Measurements from ENCODE around the gene ELL. TPM values are rescaled to one million over a fixed set of nuclear protein-coding genes. Genes with fewer than 3 reads are reported as not detected.
"Not testable (repeated sequence)": the region's sequence is repeated elsewhere in the genome, so short reads cannot be mapped to it uniquely, and the experiment has no call there.

ELL gene
- 8.1 and 10.0 TPM in 2 replicates for total RNA-seq
- polyA plus RNA-seq (2012): 8.6 TPM

GRCh38 chr19:18521692-18522123, at the start of gene ELL:
Gene ELL (minus strand): TSS chr19:18522070. CDS start chr19:18522055, 15 bp downstream.
- no peak for DNase-seq (ENCODE audit: low read depth)

DNA sequence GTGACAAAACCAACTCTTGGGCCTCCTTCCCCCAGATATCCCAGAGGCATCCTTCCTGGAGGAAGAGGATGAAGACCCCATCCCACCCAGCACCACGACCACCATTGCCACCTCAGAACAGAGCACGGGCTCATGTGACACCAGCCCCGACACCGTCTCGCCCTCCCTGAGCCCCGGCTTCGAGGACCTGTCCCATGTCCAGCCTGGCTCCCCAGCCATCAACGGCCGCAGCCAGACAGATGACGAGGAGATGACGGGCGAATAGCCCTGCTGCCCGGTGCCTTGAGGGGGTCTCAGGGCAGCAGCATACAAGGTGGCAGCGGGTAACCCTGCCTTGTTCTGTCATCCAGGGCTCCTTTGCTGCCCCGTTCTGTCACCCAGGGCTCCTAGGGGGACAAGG, 46.5 kb upstream of the ELL start:
- no peak for DNase-seq (ENCODE audit: low read depth)

DNA sequence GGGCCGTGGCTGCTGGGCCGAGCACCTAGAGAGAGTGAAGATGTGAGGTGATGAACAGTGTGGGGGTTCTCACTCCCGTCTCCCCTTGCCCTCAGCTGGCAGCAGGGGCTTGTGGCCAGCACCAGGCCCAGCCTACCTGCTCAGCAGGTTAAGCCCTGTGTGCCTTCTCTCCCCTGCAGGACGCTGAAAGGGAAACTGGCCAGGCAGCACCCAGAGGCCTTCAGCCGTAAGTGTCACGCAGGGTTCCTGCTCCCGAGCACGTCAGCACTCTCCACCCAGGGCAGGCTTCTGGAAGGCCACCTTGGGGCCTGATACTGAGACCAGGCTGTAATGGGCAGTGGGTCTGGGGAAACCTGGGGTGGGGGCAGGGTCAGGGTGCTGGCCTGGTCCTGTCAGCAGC, 45.1 kb upstream of the ELL start:
- no peak for DNase-seq (ENCODE audit: low read depth)

- DNase-seq (ENCODE audit: low read depth): no peak
Measured at GRCh38 chr19:18562086-18562485, 40.2 kb upstream of the ELL start.

GRCh38 chr19:18559685-18560084, 37.8 kb upstream of the ELL start:
- DNase-seq (ENCODE audit: low read depth): no peak

- no peak for DNase-seq (ENCODE audit: low read depth)
Measured at GRCh38 chr19:18558604-18559003, 36.7 kb upstream of the ELL start.

DNA sequence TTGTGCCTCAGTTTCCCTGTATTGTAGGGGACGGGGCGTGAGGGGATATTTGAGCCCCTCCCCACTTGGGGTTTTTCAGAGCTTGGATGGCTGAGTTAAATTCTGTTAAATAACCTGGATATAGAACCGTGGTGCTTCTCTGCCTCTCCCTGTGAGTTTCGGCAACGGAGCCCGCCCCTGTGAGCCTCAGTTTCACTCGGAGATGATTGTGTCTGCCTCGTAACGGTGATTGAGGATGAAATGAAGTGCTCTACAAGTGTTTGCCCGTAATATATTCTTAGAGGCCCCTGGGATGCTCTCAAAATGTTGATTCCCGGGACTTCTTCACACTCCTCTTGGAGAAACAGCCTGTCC, 36.3 kb upstream of the ELL start:
- DNase-seq (ENCODE audit: low read depth): no peak

DNA sequence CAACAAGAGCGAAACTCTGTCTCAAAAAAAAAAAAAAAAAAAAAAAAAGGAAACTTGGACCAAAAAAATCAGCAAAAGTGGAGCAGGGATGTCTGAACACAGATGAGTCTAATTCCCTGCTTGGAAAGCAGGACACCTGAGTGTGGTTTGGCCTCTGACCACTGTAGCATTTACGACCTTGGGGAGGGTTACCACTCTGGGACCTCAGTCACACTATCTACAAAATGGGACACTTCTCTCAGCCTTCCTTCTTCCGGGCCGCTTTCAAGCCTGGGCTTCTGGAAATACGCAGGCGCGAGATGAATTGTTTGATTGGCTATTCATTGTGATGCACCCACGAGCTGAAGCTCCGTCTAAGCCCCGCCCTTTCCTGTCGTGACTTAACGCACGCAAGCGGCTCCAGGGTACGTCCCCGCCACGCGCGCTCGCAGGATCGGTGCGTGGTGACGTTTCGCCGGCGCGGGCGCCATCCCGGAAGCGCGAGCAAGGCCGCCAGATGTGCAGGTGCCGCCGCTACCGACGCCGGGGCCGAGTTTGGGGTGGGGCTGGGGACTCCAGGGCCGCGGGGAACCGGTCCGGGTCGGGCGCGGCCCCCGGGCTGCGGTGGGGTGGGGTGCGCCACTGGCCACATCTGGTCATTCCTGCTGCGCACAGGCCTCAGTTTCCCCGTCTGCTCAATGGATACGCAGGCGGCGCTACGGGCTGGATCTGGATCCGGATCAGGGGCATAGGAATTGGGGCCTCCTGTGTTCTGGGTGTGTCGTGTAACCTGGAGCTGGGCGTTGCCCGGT, 35.7 kb upstream of the ELL start, which contains the start of gene KXD1:
KXD1 (plus strand) TSS at position 460 of the 791 bp plus-strand sequence. CDS start 4,187 bp downstream, outside the sequence.
- peak; percentile 99 for DNase-seq (ENCODE audit: low read depth)

- DNase-seq (ENCODE audit: low read depth): no peak
Measured at GRCh38 chr19:18551631-18552030, 29.8 kb upstream of the ELL start.

DNA sequence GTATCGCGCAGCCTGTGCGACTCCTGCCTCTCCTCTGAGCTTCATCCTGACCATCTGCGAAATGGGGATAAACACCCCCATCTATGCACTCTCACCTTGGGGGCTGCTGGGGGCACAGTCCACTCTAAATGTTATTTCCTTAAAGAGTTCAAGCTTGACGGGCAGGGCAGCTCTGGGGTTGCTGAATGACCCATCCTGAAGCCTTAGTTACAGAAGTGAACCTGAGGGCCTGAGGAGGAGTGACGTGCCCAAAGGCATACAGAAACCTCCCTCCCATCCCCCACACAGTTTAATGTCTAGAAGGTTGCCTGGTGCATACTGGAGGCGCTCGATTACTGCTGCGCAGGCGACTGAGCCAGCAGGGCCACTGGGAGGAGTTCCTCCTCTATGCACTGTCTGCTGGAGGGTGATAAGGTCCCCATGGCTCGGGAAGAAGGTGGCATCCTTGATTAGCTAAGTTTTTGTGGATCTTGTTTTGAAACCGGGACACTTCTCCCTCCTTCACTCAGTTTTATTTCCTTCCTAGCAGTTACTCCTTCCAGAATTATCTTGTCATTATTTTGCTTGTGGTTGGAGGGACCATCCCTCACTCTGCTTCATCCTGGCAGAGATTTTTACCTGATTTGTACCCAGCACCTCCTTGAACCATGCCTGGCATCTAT, 22.1 kb upstream of the ELL start:
- peak; percentile 24 for DNase-seq (ENCODE audit: low read depth)

GRCh38 chr19:18542941-18543813, 21.3 kb upstream of the ELL start, which contains the start of gene FKBP8:
Gene FKBP8 (minus strand): TSS chr19:18543573. CDS start chr19:18541970, 1,603 bp downstream.
- peak; percentile 87 for DNase-seq (ENCODE audit: low read depth)

GRCh38 chr19:18541992-18542940, 20.4 kb upstream of the ELL start:
- no peak for DNase-seq (ENCODE audit: low read depth)

GRCh38 chr19:18541258-18541991, 19.6 kb upstream of the ELL start:
- no peak for DNase-seq (ENCODE audit: low read depth)

- not testable (repeated sequence) for DNase-seq (ENCODE audit: low read depth)
Measured at GRCh38 chr19:18540200-18540599, 18.3 kb upstream of the ELL start.

GRCh38 chr19:18539372-18539771, 17.5 kb upstream of the ELL start:
- no peak for DNase-seq (ENCODE audit: low read depth)

DNA sequence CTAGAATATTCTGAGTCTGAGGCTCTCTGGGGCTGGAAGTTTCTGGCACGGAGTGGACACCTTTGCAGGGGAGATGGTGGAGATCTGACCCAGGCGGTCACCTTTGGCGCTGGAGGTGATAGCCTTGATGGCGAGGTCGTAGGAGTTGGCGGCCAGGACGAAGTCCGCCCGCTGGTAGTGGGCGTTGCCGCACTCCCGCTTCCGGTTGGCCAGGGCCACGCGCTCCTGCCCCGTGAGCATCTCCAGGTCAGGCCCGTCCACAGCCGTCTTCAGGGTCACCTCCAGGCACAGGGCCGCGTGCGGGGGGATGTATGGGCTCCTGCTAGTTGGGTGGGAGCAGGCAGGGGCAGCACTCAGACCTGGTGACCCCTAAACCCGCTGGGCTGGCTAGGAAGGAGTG, 16.2 kb upstream of the ELL start:
- no peak for DNase-seq (ENCODE audit: low read depth)

GRCh38 chr19:18537431-18537830, 15.6 kb upstream of the ELL start:
- DNase-seq (ENCODE audit: low read depth): no peak

GRCh38 chr19:18536475-18536874, 14.6 kb upstream of the ELL start:
- DNase-seq (ENCODE audit: low read depth): no peak

GRCh38 chr19:18533058-18533457, 11.2 kb upstream of the ELL start:
- DNase-seq (ENCODE audit: low read depth): no peak

Data from myocyte (in vitro differentiated cells).